ENCODE data around the gene RFX7.

The RFX7 gene

DNA sequence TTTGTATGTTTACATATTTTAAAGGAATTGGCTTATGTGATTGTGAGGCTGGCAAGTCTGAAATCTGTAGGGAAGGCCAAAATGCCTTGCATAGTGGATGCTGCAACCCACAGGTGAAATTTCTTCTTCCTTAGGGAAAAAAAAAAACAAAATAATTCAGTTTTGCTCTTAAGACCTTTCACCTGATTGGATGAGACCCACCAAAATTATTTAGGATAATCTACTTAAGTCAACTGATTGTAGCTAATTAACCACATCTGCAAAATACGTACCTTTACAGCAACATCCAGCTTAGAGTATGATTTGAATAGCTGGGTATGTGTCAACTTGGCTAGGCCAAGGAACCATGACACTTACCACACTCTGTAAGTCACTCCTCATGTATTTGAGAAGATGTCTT, 6.9 kb upstream of the RFX7 start:
- TF ChIP-seq, protein P1, sequence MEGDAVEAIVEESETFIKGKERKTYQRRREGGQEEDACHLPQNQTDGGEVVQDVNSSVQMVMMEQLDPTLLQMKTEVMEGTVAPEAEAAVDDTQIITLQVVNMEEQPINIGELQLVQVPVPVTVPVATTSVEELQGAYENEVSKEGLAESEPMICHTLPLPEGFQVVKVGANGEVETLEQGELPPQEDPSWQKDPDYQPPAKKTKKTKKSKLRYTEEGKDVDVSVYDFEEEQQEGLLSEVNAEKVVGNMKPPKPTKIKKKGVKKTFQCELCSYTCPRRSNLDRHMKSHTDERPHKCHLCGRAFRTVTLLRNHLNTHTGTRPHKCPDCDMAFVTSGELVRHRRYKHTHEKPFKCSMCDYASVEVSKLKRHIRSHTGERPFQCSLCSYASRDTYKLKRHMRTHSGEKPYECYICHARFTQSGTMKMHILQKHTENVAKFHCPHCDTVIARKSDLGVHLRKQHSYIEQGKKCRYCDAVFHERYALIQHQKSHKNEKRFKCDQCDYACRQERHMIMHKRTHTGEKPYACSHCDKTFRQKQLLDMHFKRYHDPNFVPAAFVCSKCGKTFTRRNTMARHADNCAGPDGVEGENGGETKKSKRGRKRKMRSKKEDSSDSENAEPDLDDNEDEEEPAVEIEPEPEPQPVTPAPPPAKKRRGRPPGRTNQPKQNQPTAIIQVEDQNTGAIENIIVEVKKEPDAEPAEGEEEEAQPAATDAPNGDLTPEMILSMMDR (IDR thresholded peaks at IDR 0.05; ENCODE audit: control extremely low read depth, extremely low read depth, low read depth, missing control alignments), result no peak
- DNase-seq (ENCODE audit: extremely low spot score), result no peak
- ChIA-PET CTCF (interaction anchor here (1.0 to 6.7 kb wide), 7 partner anchors 11 to 1277 kb away, joined by 3 to 126 read pairs (median 5); no protein-coding TSS in a partner anchor), POLR2A (interaction anchor here (0.6 kb wide), 1 partner anchor 175 kb away, joined by 6 read pairs; no protein-coding TSS in a partner anchor)

DNA sequence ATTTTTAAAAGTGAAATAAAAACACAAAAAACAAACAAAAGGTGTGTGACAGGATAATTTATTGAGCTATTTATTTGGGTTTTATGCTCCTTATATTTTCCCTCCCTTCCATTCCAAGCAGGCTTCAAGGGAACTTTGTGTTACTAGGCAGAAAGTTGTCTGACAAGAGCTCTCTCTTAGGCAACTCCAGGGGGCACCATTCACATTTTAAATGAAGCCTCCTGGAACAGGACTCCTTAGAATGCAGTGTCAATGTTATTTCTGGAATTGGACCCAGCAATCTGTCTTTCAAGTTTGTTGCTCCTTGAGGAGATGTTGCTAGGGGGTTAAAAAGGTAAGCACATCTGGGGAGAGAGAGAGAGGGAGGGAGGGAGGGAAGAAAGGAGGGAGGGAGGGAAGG, 5.4 kb upstream of the RFX7 start:
- POLR2A ChIA-PET, result no interaction called here
- TF ChIP-seq, protein P1 (IDR thresholded peaks at IDR 0.05; ENCODE audit: control extremely low read depth, extremely low read depth, low read depth, missing control alignments), result peak; percentile 48
- DNase-seq (ENCODE audit: extremely low spot score), result no peak
- CTCF ChIA-PET, result interaction anchor here (0.7 to 6.7 kb wide), 23 partner anchors 9 to 220 kb away, joined by 3 to 126 read pairs (median 4); partner anchors contain the start of gene MNS1

DNA sequence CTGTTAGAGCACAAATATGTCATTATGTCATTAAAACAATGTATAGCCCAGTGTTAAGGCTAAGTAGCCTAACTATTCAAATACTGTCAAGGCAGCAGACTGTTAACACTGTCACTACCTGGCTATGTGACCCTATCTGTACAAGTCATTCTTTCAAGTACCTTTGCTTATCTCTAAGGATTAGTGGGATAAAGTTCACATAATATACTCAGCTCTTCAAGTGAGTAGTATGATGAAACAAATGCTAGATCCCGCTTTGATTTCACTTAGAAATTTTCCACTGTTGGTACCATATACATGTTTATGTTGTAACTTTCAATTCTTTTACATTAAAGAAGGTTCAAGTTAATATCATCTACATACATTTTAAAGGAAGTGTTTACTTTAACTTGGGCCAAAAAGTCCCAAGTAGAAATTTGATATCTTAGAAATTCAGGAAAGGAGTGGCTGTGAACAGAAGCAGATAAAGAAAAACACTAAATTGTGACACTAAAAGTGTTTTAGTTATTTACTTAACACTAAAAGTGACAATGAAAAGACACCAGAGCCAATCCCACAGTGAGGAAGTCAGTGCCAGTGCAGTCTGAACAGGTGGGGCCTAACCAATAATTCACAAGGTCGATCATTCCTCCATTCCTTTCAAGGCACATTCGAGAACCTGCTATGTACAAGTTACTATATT, 4.8 kb upstream of the RFX7 start:
- no peak for DNase-seq (ENCODE audit: extremely low spot score)

DNA sequence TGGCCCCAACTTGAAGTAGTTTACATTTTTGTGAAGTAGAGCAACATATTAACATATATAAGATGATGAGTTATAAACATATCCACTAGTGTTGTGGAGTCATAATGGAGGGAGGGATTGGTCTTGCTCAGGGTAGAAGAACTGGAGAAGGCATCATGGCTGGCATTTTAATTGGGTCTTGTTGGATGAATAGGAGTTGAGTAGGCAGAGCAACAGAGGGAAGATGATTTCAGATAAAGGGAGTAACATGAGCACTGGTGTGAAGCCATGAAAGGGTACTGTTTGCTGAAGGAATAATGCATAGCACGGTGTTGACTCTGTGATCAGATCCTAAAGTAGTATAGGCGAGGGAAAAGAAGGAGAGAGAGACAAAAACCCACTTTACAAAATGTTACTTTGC, 3.6 kb upstream of the RFX7 start:
- ChIA-PET CTCF (interaction anchor here (1.0 to 6.7 kb wide), 4 partner anchors 121 to 231 kb away, joined by 3 to 126 read pairs (median 6); no protein-coding TSS in a partner anchor), POLR2A (no interaction called here)
- no peak for DNase-seq (ENCODE audit: extremely low spot score)
- TF ChIP-seq, protein P1 (IDR thresholded peaks at IDR 0.05; ENCODE audit: control extremely low read depth, extremely low read depth, low read depth, missing control alignments), result no peak

More for the DNA sequence above, 4.8 kb upstream of the RFX7 start:
- ChIA-PET POLR2A (no interaction called here), CTCF (interaction anchor here (0.7 to 6.7 kb wide), 24 partner anchors 8 to 229 kb away, joined by 3 to 126 read pairs (median 4); partner anchors contain the start of gene MNS1)
- TF ChIP-seq, protein P1 (IDR thresholded peaks at IDR 0.05; ENCODE audit: control extremely low read depth, extremely low read depth, low read depth, missing control alignments), result no peak

DNA sequence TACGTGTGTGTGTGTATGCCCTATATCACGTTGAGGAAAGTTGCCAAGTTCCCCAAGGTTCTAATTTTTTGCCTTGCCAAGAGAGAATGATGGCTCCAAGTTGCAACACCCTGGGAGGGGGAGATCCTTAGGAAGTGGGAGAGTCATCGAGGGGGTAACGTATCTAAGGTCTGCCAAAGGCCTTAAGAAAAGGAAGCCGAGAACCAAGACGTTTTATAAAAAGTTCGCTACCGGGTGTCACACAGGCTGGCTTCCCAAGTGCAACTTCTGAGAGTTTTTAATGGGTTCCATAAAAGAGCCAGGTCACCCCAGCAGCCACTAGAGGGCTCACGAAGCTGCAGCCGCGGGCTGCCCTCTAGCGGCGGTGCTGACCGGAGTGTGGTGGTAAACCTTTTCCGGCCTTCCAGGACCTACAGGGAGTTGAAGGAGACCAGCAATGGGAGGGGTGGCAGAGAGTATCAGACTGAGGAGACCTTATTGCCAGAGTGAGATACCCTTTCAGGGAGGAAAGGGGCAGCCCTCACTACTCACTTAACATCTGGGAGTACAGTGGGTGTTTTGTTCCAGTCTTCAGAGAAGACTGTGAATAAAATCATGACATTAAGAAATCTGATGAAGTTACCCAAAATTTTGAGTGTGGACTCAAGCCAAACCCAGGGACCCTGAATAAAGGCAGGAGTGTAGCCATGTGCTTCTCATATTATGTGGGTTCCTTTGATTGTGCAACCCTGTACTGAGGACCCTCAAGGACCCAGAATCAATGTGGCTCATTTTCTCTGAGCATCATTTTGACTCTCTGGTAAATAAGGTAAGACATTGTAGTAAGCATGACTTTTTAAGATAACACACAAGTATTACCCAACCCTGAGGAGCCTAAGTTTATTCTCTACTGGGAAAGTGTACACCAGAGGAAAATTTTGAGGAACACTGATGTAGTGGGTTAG, 2.5 kb upstream of the RFX7 start:
- TF ChIP-seq, protein P1 (IDR thresholded peaks at IDR 0.05; ENCODE audit: control extremely low read depth, extremely low read depth, low read depth, missing control alignments), result peak; percentile 100
- CTCF ChIA-PET, result interaction anchor here (0.7 to 2.5 kb wide), 48 partner anchors 8 to 1282 kb away, joined by 3 to 69 read pairs (median 5); partner anchors contain the start of genes MNS1 and TEX9
- DNase-seq (ENCODE audit: extremely low spot score), result peak; percentile 81
- POLR2A ChIA-PET, result interaction anchor here (1.1 kb wide), 1 partner anchor 42 kb away, joined by 3 read pairs; no protein-coding TSS in a partner anchor
